ENCODE results near the gene CCDC121. TPM values are rescaled to one million over a fixed set of nuclear protein-coding genes. Genes with fewer than 3 reads are reported as not detected.
A peak's percentile ranks its signal among the peaks of the same experiment; 100 is the strongest.

Gene CCDC121
- total RNA-seq, result 1 to 10 TPM; 3.3 to 4.3 TPM
- long read RNA-seq, donor 1, partial matches to known transcripts, result 0 of 2 reads
- long read RNA-seq, donor 1, other reads (novel, unspliced or antisense), result 0 of 2 reads
- long read RNA-seq, donor 2, partial matches to known transcripts, result 0 of 3 reads
- long read RNA-seq, donor 2, other reads (novel, unspliced or antisense), result 0 of 3 reads

GRCh38 chr2:27628767-27629709 is at the start of gene CCDC121, which contains the start of gene GPN1:
CCDC121 (minus strand) TSS chr2:27629012; CDS start chr2:27627799, 1,213 bp downstream.
GPN1 (plus strand) TSS chr2:27629050; CDS start chr2:27629059, 9 bp downstream.
- intact Hi-C loops (cut with DNase I), result no loop called here

GRCh38 chr2:27672723-27673486 is 44.1 kb upstream of the CCDC121 start:
- DNase-seq (ENCODE audit: low spot score), result no peak
- intact Hi-C loops (cut with DNase I), result no loop called here

More at GRCh38 chr2:27628767-27629709, at the start of gene CCDC121, which contains the start of gene GPN1:
- peak; percentile 98 for DNase-seq (ENCODE audit: low spot score)

GRCh38 chr2:27671235-27671634 is 42.4 kb upstream of the CCDC121 start:
- intact Hi-C loops (cut with DNase I), result no loop called here
- DNase-seq (ENCODE audit: low spot score), result no peak

- intact Hi-C loops (cut with DNase I), result no loop called here
- DNase-seq (ENCODE audit: low spot score), result no peak
These were observed 38.6 kb upstream of the CCDC121 start for GRCh38 chr2:27667446-27667845.

- intact Hi-C loops (cut with DNase I), result no loop called here
These were observed 36.0 kb upstream of the CCDC121 start for GRCh38 chr2:27664622-27665363.

GRCh38 chr2:27664154-27664574 is 35.4 kb upstream of the CCDC121 start:
- DNase-seq (ENCODE audit: low spot score), result no peak
- intact Hi-C loops (cut with DNase I), result no loop called here

More at GRCh38 chr2:27664622-27665363, 36.0 kb upstream of the CCDC121 start:
- no peak for DNase-seq (ENCODE audit: low spot score)

GRCh38 chr2:27663285-27664153 is 34.7 kb upstream of the CCDC121 start, which contains the start of the genes SLC4A1AP and SUPT7L:
SLC4A1AP (plus strand) TSS chr2:27663889; CDS start chr2:27663915, 26 bp downstream.
SUPT7L (minus strand) TSS chr2:27663614; CDS start chr2:27662192, 1,422 bp downstream.
- intact Hi-C loops (cut with DNase I), result no loop called here
- peak; percentile 93 for DNase-seq (ENCODE audit: low spot score)

- DNase-seq (ENCODE audit: low spot score), result no peak
- intact Hi-C loops (cut with DNase I), result no loop called here
These were observed 32.6 kb upstream of the CCDC121 start for GRCh38 chr2:27661371-27661770.

- intact Hi-C loops (cut with DNase I), result no loop called here
- no peak for DNase-seq (ENCODE audit: low spot score)
These were observed 26.5 kb upstream of the CCDC121 start for GRCh38 chr2:27655155-27655951.

GRCh38 chr2:27653397-27653796 is 24.6 kb upstream of the CCDC121 start:
- no peak for DNase-seq (ENCODE audit: low spot score)
- intact Hi-C loops (cut with DNase I), result no loop called here

- intact Hi-C loops (cut with DNase I), result no loop called here
- DNase-seq (ENCODE audit: low spot score), result no peak
These were observed 24.0 kb upstream of the CCDC121 start for GRCh38 chr2:27652790-27653189.

- no peak for DNase-seq (ENCODE audit: low spot score)
- intact Hi-C loops (cut with DNase I), result no loop called here
These were observed 23.5 kb upstream of the CCDC121 start for GRCh38 chr2:27652341-27652740.

- intact Hi-C loops (cut with DNase I), result no loop called here
- DNase-seq (ENCODE audit: low spot score), result no peak
These were observed 22.2 kb upstream of the CCDC121 start for GRCh38 chr2:27651056-27651455.

- DNase-seq (ENCODE audit: low spot score), result no peak
- intact Hi-C loops (cut with DNase I), result no loop called here
These were observed 18.9 kb upstream of the CCDC121 start for GRCh38 chr2:27647737-27648136.

- intact Hi-C loops (cut with DNase I), result no loop called here
- DNase-seq (ENCODE audit: low spot score), result no peak
These were observed 18.5 kb upstream of the CCDC121 start for GRCh38 chr2:27647289-27647688.

GRCh38 chr2:27645197-27645596 is 16.4 kb upstream of the CCDC121 start:
- DNase-seq (ENCODE audit: low spot score), result no peak
- intact Hi-C loops (cut with DNase I), result no loop called here

- no peak for DNase-seq (ENCODE audit: low spot score)
These were observed 12.0 kb upstream of the CCDC121 start for GRCh38 chr2:27640722-27641245.

More at GRCh38 chr2:27640722-27641245, 12.0 kb upstream of the CCDC121 start:
- intact Hi-C loops (cut with DNase I), result no loop called here

Data from posterior vena cava (tissue), 2 donors.